NCI-H2107 (cell line): Measurements from ENCODE around the gene DOCK3.
A peak's percentile ranks its signal among the peaks of the same experiment; 100 is the strongest.
"Not testable (repeated sequence)": the region's sequence is repeated elsewhere in the genome, so short reads cannot be mapped to it uniquely, and the experiment has no call there.

Experiments
- DNase-seq: peaks from one replicate; lab custom pipeline; 2025; lab: John Stamatoyannopoulos, UW

The DOCK3 gene

DNA sequence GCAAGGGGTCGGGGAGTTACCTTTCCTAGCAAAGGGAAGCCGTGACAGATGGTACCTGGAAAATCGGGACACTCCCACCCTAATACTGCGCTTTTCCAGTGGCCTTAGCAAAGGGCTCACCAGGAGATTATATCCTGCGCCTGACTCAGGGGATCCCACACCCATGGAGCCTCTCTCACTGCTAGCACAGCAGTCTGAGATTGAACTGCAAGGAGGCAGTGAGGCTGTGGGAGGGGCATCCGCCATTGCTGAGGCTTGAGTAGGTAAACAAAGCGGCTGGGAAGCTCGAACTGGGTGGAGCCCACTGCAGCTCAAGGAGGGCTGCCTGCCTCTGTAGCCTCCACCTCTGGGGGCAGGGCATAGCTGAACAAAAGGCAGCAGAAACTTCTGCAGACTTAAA lies 693.5 kb downstream of the DOCK3 start:
- not testable (repeated sequence) for DNase-seq

DNA sequence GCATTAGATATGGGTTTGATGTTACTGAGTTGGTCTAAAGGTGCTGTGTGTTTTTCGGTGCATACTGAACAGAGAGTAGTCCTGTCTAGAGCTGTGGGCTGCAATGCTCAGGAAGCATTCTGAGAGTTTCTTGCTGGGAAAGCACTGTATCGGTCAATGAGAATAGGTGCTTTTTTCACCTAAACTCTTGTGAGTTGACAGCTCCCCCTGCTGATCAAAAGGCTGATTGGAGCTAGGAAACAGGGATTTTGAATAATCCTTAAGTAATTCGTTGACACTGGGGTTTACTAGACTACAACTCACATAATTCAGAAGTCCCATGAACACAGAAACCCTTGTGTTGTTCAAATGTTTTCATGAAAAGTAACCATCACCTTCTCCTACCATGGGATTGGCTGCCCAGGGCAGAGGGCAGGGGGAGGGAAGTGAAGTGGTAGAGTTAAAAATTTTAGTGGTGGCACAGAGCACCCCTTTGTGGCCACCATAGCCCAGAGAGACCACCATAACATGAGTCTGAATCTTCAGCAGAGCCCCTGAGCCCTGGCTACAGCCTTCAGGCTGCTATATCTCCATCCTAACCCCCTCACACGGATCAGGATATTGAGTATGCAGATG lies 697.3 kb downstream of the DOCK3 start:
- DNase-seq = no peak

DNA sequence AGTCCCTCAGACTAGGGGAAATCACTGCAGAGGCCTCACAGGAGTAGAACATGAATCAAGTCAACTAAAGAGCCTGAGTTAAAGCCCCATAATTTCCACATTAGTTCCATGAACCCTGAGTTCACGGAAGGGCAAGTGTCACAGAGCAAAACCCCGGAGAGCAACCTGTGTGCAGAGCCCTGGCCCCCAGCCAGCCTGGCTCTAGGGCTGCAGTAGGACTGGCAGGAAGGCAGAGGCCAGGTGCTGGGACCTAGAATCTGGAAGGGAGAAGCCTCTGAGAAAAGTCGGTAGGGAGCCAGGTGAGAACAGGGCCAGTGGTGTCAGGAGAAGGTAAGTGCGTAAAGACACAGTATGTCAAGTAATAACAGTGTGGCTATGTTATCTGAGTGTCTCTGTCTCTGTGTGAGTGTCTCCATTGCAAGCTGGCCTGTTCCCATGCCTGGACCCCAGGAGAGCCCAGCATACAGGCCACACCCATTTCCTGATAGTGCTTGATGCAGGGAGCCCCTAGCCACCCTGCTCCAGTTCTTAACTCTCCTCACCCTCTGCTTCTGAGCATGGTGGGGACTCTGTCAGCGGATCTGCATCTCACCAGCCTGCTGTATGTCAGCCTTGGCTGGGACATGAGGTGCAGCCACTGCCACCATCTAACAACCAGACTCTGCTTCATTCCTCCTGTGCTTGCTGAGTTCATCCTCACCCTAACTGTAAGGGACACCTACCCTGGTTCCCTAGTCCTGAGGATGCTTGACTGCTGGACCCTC lies 699.1 kb downstream of the DOCK3 start:
- no peak for DNase-seq

DNA sequence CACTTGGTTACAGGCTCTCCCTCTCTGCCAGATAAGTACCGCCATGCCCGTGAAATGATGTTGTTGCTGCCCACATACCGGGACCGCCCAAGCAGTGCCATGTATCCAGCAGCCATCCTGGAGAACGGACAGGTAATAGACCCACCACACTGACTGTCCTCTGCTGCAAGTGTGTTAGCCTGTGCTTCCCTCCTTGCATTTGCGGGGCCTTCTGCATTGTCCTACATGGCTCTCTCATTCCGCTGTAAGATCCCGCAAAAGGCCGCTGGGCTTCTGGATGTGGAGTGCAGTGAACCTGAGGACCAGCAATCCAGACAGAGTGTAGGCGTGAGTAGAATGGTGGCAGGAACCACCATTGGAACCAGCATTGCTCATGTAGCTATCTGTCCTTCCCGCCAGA lies 699.7 kb downstream of the DOCK3 start:
- no peak for DNase-seq

DNA sequence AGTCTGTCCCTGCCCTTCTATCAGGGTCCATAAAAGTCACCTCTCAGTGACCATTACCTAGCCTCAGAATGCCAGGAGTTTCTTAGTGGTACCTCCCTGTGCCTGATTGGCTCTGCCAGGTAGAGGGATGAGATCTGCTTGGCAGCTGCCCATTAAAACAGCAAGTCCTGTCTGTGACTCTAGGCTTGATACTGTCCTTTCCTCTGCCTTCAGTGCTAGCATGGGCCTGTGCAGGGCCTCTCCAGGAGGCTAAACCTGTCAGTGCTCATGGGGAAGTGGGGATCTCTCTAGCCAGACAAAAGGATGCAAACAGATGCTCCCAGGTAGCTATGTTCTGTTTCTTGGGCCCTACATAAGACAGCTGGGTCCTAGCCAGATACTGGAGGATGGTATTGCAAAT lies 700.4 kb downstream of the DOCK3 start:
- no peak for DNase-seq

DNA sequence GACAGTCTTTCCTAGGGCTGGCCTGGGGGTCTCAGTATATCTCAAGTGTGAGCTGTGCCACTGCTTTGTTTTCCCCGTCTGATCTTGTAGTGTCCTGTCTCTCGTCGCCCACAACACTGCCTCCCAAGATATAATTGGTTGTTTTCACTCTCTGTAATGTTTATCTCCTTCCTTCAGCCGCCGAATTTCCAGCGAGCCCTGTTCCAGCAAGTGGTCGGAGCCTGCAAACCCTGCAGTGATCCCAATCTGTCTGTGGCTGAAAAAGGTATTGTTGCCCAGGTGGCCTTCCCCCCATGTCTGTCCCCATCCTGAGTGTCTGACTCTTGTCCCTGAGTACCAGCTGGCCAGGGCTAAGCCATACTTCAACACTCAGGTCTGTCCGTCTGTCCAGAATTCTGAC lies 700.8 kb downstream of the DOCK3 start:
- DNase-seq = no peak

DNA sequence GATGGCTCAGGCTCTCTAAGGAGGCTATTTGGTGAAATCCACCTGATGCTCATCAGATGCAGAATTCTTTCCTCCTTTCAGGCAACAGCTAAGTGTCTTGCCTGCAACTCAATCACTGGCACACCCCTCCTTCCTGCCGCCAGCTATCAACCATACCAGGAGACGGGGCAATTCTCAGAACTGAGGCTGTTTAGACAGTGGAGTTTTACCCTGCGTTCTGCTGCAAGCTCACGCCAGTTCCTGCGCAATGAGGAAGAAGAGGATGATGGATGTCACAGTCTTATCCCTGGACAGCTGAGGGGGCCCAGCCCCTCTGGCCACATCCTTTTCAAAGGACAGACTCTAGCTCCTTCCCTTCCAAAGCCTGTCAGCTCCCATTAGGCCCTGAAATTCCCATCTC lies 703.3 kb downstream of the DOCK3 start:
- DNase-seq = no peak

DNA sequence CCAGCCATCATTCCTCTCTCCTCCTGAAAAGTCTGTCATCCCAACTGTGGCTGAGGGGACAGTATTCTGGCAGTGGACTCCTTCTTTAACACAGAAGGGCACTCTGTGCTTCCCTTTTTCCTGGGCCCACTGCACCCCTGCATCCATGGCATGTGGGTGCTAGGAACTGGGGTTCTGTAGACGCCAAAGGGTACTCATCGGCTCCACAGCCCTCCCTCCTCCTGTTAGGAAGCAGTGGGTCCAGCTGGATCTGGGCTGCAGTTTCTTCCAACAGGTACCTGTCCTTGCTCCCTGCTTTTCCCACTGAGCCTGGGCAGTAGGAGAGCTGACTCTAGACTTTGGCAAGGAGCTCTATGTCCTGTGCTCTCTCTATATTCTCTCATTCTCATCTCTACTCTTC lies 704.0 kb downstream of the DOCK3 start:
- DNase-seq = no peak

DNA sequence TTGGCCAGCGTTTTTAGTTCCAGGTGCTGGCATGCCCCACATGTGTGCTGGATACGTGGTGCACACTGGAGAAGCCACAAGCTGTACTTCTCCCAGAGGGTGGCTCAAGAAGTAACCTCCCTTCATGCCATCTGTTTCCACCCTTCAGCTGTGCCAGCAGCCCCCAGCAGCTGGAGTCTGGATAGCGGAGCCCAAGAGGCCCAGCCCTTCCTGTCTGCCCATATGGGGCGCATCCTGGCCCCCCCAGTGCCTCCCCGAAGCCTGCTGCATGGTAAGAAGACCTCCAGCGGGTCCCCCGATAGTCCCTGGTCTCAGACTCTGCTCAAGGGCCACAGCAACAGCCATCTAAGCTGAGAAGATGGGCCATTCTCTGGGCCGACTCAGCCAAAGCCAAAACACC lies 704.6 kb downstream of the DOCK3 start:
- no peak for DNase-seq

DNA sequence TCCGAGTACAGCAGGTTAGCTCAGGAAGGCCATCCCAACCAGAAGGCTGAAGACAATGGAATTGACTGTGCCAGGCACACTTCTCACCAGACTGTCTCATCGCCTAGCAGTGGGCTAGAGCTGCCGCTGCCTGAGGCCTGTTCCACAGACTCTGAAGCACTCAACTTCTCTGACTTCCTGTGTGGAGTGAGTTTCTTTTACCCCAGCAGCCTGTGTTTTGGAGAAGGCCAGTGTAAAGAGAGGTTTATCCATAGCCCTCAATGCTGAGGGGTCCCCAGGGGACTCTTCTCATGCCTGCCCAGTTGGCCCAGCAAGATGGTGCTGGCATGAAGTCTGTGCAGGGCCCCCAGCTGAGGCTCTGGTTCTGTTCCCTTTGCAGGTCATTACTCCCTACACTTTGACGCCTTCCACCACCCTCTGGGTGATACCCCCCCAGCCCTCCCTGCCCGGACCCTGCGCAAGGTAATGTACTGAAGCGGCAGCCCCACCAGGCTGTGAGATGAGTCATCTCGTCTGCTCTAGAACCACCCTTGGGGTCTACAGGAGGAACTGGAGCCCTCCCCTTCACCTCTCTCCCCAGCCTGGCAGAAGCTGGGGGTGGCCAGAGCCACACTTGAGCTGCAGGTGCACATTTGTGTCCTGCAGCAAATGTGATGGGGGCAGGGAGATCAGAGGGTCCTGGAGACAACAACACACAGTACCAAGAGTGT lies 705.2 kb downstream of the DOCK3 start:
- no peak for DNase-seq

DNA sequence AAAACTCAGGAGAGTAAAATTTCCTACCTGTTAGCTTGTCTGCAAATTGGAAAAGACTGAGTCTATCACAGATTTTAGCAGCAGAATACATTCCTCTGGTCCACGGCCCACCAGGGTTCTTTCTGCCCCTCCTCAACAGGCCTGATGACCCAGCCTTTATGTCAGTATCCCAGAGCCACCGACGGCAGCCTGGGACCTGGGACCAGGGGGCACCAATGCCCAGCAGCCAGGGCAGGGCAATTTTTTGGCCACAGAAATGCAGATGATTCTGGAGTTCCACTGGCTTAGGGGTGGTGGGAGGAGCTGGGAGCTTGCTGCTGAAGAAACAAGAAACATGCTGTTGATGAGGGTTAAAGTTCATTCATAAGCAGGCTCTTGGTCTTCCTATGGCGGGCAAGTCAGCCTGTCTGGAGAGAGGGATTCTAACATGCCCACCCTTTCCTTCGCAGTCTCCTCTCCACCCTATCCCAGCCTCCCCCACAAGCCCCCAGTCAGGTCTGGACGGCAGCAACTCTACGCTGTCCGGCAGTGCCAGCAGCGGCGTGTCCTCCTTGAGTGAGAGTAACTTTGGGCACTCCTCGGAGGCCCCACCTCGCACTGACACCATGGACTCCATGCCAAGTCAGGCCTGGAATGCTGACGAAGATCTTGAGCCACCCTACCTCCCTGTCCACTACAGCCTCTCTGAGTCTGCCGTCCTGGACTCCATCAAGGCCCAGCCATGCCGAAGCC lies 706.0 kb downstream of the DOCK3 start:
- no peak for DNase-seq

DNA sequence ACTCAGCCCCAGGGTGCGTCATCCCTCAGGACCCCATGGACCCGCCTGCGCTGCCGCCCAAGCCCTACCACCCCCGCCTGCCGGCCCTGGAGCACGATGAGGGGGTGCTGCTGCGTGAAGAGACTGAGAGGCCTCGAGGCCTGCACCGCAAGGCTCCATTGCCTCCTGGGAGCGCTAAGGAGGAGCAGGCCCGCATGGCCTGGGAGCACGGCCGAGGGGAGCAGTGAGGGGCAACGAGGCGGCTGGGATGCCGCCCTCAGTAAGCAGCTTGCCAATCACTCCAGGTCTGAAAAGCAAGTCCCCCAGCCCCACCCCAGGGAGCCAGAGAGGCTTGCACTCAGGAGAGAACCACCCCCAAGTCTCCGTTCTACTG lies 706.6 kb downstream of the DOCK3 start:
- no peak for DNase-seq

DNA sequence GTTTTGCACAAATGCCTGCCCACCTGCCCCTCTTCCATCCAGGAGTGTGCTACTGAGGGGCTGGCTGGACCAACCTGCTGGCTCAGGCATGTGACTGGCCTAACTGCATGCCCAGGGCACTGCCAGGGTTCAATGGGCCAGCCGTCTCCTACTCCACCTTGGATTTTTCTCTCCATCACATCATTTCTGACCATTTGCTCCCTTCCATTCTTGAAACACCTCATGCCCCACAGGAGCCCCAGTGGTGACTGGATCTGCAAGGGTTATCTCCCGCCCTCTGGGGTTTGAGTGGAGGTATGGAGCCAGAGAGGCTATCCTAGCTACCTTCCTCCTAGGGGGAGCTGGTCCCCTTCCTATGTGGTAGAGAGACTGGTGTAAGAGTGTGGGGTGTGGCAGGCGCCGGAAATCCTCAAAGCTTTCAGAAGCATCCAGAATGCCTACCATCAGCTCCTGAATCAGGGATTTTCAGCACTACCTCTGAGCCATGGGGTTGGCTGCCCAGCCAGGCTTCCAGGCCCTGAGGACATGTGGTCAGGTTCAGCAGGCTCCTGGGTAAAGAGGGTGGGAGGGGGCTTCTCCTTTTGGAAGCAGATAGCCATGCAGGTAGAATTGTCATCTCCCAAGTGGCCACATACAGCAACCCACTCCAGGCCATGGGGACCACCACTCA lies 707.5 kb downstream of the DOCK3 start:
- DNase-seq = no peak

DNA sequence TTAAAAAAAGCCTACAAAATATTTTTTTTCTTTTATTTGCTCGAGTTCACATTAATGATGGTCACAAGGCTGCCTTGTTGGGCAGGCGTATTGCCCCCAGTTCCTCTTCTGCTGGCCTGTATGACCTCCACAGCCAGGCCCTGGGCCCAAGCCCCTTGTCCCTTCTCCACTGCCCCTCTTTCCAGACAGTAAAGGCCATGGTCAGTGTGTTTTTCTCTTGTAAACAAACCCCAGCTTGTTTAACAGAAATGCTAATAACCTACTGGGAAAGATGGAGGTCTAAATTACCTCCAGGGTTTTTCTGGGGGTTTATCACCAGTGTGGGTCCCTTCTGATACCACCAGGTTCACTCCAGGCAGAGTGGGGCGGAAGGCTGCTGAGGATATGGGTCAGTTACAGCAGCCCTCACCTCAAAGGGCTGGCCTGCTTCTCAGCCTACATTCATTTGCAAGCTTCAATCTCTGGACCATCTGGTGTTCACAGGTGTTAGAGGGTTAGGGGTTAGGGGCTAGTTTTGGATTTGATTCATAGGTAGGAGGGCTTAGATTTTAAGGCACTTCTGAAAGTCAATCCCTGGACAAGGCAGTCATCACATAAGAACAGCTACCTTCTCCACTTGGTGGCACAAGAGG lies 708.3 kb downstream of the DOCK3 start:
- no peak for DNase-seq

DNA sequence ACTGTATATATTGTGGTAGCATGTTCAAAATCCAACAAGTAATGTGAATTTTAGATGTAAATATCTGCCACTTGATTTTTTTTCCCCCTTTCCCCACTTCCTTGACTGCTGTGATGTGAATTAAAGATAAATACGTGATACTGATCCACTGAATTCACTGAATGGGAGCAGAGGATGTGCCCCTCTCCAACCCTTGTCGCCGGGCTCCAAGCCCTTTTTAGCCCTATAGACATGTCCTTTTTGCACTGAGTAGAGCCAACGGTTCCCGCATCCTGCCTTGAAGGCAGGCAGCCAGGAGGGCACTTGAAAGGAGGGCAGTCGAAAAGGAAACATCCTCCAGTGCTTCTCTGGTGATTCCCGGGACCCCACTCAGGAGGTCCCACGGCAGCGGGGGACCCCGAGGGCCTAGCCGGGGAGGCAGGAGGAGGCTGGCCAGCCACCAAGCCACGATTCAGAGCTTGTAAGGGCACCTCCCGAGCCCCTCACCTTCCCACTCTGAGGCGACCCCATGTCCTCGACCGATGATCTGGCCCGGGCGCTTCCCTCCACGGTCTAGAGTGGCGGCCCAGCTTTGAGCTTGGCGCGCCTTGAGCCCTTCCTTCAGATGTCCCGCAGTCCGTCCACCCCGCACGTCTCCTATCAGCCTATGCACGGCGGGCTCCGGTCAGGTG lies 709.5 kb downstream of the DOCK3 start:
- no peak for DNase-seq

DNA sequence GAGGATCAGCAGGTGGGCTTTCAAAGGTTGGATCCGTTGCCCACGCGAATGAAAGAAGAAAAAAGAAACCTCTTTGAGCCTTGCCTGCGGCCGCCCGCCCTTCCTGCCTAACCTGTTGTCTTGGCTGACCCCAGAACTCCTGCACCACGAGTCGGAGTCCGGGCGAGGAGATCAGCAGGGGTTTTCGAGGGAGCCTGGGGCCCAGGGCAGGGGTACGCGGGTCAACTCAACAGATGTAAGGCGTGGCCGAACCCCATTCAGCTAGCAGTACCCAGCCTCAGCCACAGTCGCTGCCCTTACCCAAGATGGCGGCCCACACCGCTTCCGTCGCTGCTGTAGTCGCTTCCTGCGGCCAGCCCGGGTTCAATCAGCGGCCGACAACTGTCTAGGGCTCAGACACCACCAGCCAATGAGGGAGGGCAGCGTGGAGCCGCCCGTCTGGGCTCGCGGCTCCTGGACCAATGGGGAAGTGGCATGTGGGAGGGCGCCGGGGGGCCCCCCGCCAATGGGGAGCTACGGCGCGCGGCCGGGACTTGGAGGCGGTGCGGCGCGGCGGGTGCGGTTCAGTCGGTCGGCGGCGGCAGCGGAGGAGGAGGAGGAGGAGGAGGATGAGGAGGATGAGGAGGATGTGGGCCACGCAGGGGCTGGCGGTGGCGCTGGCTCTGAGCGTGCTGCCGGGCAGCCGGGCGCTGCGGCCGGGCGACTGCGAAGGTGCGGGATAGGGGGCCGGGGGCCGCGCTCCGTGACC lies 710.2 kb downstream of the DOCK3 start, which contains the start of gene MANF:
TSS of gene MANF (plus strand) at position 566 of the 748 bp plus-strand sequence. CDS start at position 618, 52 bp downstream.
- peak; percentile 65 for DNase-seq

DNA sequence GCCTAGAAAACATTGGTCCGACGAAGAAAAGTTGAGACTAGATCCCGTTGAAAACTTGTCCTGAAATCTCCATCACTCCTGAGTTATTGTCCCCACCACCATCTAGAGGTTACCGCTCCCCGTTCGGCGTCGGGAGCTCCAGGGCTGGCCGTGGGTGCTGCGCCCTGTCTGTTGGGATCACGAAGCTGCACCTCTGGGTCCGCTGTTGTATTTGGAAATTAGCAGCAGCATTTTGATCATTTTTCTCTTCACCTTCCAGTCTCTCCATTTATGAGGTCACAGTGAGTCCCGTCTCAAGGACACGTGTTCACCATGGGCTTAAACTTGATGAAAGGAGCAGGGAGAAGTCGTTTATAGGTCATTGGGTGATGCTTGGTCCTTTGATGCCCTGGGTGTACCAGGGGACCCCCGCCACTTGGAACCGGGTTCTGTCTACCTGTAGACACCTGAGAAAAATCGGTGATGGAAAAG lies 710.9 kb downstream of the DOCK3 start:
- no peak for DNase-seq

DNA sequence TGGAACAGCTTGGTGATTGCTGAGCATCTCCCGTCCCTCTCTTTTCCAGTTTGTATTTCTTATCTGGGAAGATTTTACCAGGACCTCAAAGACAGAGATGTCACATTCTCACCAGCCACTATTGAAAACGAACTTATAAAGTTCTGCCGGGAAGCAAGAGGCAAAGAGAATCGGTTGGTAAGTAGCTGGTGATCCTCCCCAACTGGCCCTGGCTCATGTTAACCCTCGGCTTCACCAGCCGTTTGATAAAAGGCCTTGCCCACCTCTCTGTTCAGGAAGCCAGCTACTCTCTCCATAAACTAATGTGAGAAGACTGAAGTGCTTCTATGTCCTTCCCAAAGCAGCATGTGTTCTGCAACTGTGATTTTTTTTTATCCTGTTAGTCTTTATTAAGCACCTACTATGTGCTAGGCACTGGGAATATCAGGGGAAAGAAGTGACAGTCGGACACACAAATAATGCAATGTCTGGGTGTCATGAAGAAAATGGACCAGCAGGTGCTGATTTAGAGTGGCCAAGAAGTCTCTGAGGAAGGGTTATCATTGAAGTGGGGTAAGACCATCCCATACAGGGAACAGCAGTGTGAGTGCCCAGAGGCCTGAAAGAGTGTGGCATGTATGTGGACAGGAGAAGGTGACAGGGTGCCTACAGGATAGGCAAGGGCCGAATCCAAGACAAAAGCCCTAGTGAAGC lies 711.6 kb downstream of the DOCK3 start:
- DNase-seq = no peak

DNA sequence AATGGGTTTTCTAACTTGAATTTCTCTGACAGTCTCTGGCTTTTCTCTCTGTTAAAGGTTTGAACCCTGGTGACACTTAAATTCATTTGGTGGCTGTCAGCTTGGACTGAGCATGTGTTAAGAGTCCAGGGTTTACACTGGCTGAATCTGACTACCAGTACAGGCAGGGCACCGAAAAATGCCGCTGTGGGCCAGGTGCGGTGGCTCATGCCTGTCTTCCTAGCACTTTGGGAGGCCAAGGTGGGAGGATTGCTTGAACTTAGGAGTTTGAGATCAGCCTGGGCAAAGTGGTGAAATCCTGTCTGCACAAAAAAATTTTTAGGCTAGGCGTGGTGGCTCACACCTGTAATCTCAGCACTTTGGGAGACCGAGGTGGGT lies 712.1 kb downstream of the DOCK3 start:
- DNase-seq = no peak
